HepG2 (cell line): ENCODE data around the gene CPAMD8. TPM values are rescaled to one million over a fixed set of nuclear protein-coding genes. Genes with fewer than 3 reads are reported as not detected.
A peak's percentile ranks its signal among the peaks of the same experiment; 100 is the strongest.

Source experiments
- BRCA1 ChIP-seq: sonication (generic); formaldehyde crosslinking; IDR thresholded peaks from 2 replicates; pipeline ENCODE4 v1.4.0; 2020; ENCODE audit warnings: missing genetic modification reagents
- DR1 ChIP-seq: sonication (generic); formaldehyde crosslinking; IDR thresholded peaks from 2 replicates; pipeline ENCODE4 v1.8.0; 2021; ENCODE audit warnings: mild to moderate bottlenecking, missing genetic modification reagents, inconsistent platforms
- HDAC2 ChIP-seq: sonication (generic); formaldehyde crosslinking; IDR thresholded peaks from 2 replicates; pipeline ENCODE4 v1.4.0; 2020; ENCODE audit warnings: missing genetic modification reagents
- HNRNPLL ChIP-seq: fragments of 200-400 bp; formaldehyde crosslinking; IDR thresholded peaks from 2 replicates; pipeline ENCODE4 v1.6.1; 2017; ENCODE audit warnings: mild to moderate bottlenecking, low read depth, low read length; ENCODE audit not compliant: poor library complexity, severe bottlenecking
- KDM4B ChIP-seq: sonication (generic); formaldehyde crosslinking; IDR thresholded peaks from 2 replicates; pipeline ENCODE4 v1.4.0; 2020; ENCODE audit warnings: missing genetic modification reagents
- MTA3 ChIP-seq: sonication (generic); formaldehyde crosslinking; IDR thresholded peaks from 2 replicates; pipeline ENCODE4 v1.4.0; 2020; ENCODE audit warnings: missing genetic modification reagents
- MYC ChIP-seq: sonication (generic); formaldehyde crosslinking; IDR thresholded peaks from 2 replicates; pipeline ENCODE4 v1.9.0; 2021; ENCODE audit warnings: missing genetic modification reagents, borderline replicate concordance
- REXO4 ChIP-seq: sonication (generic); formaldehyde crosslinking; IDR thresholded peaks from 2 replicates; pipeline ENCODE4 v1.8.0; 2022; ENCODE audit warnings: missing genetic modification reagents, mild to moderate bottlenecking, borderline replicate concordance
- TP53 ChIP-seq: sonication (generic); formaldehyde crosslinking; conservative IDR thresholded peaks from 2 replicates; pipeline ENCODE4 v1.4.0; 2020; ENCODE audit warnings: missing genetic modification reagents
- U2AF1 ChIP-seq: fragments of 200-400 bp; formaldehyde crosslinking; optimal IDR thresholded peaks from 2 replicates; pipeline ENCODE3; 2017; ENCODE audit warnings: mild to moderate bottlenecking, low read depth, low read length
- WIZ ChIP-seq: sonication (generic); formaldehyde crosslinking; IDR thresholded peaks from 2 replicates; pipeline ENCODE4 v1.5.1; 2020; ENCODE audit warnings: mild to moderate bottlenecking, missing genetic modification reagents
- ZNF10 ChIP-seq: sonication (generic); formaldehyde crosslinking; IDR thresholded peaks from 2 replicates; pipeline ENCODE4 v1.4.0; 2020; ENCODE audit warnings: mild to moderate bottlenecking, low read depth, missing genetic modification reagents, borderline replicate concordance
- ZNF101 ChIP-seq: sonication (generic); formaldehyde crosslinking; IDR thresholded peaks from 2 replicates; pipeline ENCODE4 v1.4.0; 2020; ENCODE audit warnings: mild to moderate bottlenecking, low read depth, missing genetic modification reagents, borderline replicate concordance
- ZNF143 ChIP-seq: sonication (generic); formaldehyde crosslinking; IDR thresholded peaks from 2 replicates; pipeline ENCODE4 v1.4.0; 2020; ENCODE audit warnings: missing genetic modification reagents
- ZNF337 ChIP-seq: sonication (generic); formaldehyde crosslinking; IDR thresholded peaks from 2 replicates; pipeline ENCODE4 v1.5.1; 2020; ENCODE audit warnings: missing genetic modification reagents, low read depth, mild to moderate bottlenecking, borderline replicate concordance
- ZNF446 ChIP-seq: sonication (generic); formaldehyde crosslinking; IDR thresholded peaks from 2 replicates; pipeline ENCODE4 v1.5.0; 2020; ENCODE audit warnings: mild to moderate bottlenecking, missing genetic modification reagents
- ZNF562 ChIP-seq: sonication (generic); formaldehyde crosslinking; IDR thresholded peaks from 2 replicates; pipeline ENCODE4 v1.8.0; 2022; ENCODE audit warnings: missing genetic modification reagents, borderline replicate concordance
- ZNF563 ChIP-seq: sonication (generic); formaldehyde crosslinking; IDR thresholded peaks from 2 replicates; pipeline ENCODE4 v1.8.0; 2022; ENCODE audit warnings: mild to moderate bottlenecking, moderate library complexity, missing genetic modification reagents
- ZNF839 ChIP-seq: sonication (generic); formaldehyde crosslinking; IDR thresholded peaks from 2 replicates; pipeline ENCODE4 v1.4.0; 2020; ENCODE audit warnings: missing genetic modification reagents, mild to moderate bottlenecking, borderline replicate concordance
- polyA plus RNA-seq, 8 experiments: library from polyadenylated mRNA; depleted of rRNA in 3 of 8; stranded (reverse) in 7 of 8; unstranded in 1 of 8; fragments of >200 nt; fragmentation: Illumina TruSeq in 4 of 8; extraction: Trizol in 4 of 8; gene quantifications; 2 replicates each; pipeline versions ENCODE4 v1.2.1 to v1.2.3, GENCODE V29; 2011 to 2016; ENCODE audit warnings: low read depth in 4 of 8, missing spikeins in 1 of 8, mixed read lengths in 1 of 8; ENCODE audit not compliant: insufficient read depth in 1 of 8
- total RNA-seq, 5 experiments: library from RNA; depleted of rRNA; stranded (reverse); fragments of >200 nt; fragmentation: Illumina TruSeq; extraction: Trizol; gene quantifications; 2 replicates each; pipeline ENCODE4 v1.2.3, GENCODE V29; 2016; ENCODE audit warnings: low read depth in 1 of 5
- TF ChIP-seq, protein P1 (sequence below): sonication (generic); formaldehyde crosslinking; IDR thresholded peaks from 2 replicates; pipeline ENCODE4 v1.8.0; 2022; ENCODE audit warnings: mild to moderate bottlenecking, missing genetic modification reagents, moderate library complexity
- TF ChIP-seq, protein P2 (sequence below): sonication (generic); formaldehyde crosslinking; IDR thresholded peaks from 2 replicates; pipeline ENCODE4 v1.4.0; 2020; ENCODE audit warnings: missing genetic modification reagents
- TF ChIP-seq, protein P3 (sequence below): sonication (generic); formaldehyde crosslinking; IDR thresholded peaks from 2 replicates; pipeline ENCODE4 v1.4.0; 2020; ENCODE audit warnings: missing genetic modification reagents, borderline replicate concordance
- TF ChIP-seq, protein P4 (sequence below): sonication (generic); formaldehyde crosslinking; conservative IDR thresholded peaks from 2 replicates; pipeline ENCODE4 v1.5.0; 2020; ENCODE audit warnings: missing genetic modification reagents
- TF ChIP-seq, protein P5 (sequence below): sonication (generic); formaldehyde crosslinking; IDR thresholded peaks from 2 replicates; pipeline ENCODE4 v1.8.0; 2022; ENCODE audit warnings: mild to moderate bottlenecking, missing genetic modification reagents; ENCODE audit not compliant: insufficient replicate concordance

CPAMD8 gene
- total and polyA plus RNA-seq, 2 of the 13 experiments (the other 11 are each of a cell fraction or from before 2014, with no cell fraction given), result 0.29 to 0.34 TPM

DNA sequence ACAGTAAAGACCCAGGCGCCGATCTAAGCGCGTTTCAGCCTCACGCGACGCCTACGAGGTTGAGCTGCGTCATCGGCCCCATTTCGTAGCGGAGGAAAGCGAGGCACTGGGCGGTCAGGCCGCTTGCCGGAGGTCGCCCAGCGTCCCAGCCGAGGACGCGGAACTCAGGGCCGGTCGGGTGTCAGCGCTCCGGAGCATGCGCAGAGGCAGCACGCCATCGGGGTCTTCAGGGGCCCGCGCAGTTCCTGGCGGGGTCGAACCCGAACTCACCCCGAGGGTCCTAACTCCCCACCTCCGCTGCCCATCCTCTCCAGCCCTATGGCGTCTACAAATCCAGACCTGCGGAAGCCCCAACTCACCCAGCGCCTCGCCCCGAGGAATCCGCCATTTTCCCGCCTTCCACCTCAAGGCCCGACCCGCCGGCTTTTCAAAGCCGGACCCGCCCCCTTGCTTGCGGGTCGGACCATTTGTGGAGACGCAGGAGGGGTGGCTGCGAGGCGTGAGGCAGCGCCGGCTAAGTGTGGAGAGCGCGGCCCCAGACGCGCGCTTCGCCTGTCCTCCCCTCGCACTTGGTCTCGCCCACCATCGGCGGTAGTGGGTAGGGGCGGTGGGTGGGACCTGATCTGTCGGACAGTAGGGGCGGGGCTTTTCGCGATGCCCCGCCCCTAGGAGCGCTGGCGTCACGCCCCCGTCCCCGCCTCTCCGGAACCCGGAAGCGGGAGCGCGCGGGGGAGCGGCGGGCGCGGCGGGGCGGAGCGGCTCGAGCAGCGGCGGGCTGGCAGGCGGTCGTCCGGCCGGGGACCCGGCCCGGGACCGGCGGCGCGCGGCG lies 48.6 kb upstream of the CPAMD8 start, which contains the start of the genes HAUS8 and MYO9B (continued):
- TF ChIP-seq U2AF1 (peak; percentile 65), HNRNPLL (peak; percentile 68), ZNF563 (CRISPR knock-in tag) (0 out of 2 replicates have a peak, but pooled peaks have one; percentile 59), ZNF562 (CRISPR knock-in tag) (no peak), ZNF839 (CRISPR knock-in tag) (peak; percentile 87; the same call in 1 of the 2 replicates), ZNF143 (no peak), ZNF10 (no peak), MTA3 (CRISPR knock-in tag) (no peak), MYC (peak; percentile 80; the same call in 1 of the 2 replicates), BRCA1 (CRISPR knock-in tag) (no peak), ZNF337 (no peak), ZNF101 (CRISPR knock-in tag) (no peak), KDM4B (CRISPR knock-in tag) (peak; percentile 87; the same call in 1 of the 2 replicates), DR1 (CRISPR knock-in tag) (peak; percentile 71), ZNF446 (no peak), REXO4 (CRISPR knock-in tag) (no peak), HDAC2 (peak; percentile 65), TP53 (CRISPR knock-in tag) (no peak), WIZ (CRISPR knock-in tag) (no peak)
- TF ChIP-seq, protein P1, sequence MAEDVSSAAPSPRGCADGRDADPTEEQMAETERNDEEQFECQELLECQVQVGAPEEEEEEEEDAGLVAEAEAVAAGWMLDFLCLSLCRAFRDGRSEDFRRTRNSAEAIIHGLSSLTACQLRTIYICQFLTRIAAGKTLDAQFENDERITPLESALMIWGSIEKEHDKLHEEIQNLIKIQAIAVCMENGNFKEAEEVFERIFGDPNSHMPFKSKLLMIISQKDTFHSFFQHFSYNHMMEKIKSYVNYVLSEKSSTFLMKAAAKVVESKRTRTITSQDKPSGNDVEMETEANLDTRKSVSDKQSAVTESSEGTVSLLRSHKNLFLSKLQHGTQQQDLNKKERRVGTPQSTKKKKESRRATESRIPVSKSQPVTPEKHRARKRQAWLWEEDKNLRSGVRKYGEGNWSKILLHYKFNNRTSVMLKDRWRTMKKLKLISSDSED, result no peak
- TF ChIP-seq, protein P2, sequence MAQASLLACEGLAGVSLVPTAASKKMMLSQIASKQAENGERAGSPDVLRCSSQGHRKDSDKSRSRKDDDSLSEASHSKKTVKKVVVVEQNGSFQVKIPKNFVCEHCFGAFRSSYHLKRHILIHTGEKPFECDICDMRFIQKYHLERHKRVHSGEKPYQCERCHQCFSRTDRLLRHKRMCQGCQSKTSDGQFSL (CRISPR knock-in tag), result no peak
- TF ChIP-seq, protein P3, sequence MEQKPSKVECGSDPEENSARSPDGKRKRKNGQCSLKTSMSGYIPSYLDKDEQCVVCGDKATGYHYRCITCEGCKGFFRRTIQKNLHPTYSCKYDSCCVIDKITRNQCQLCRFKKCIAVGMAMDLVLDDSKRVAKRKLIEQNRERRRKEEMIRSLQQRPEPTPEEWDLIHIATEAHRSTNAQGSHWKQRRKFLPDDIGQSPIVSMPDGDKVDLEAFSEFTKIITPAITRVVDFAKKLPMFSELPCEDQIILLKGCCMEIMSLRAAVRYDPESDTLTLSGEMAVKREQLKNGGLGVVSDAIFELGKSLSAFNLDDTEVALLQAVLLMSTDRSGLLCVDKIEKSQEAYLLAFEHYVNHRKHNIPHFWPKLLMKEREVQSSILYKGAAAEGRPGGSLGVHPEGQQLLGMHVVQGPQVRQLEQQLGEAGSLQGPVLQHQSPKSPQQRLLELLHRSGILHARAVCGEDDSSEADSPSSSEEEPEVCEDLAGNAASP (CRISPR knock-in tag), result no peak; the same call in 1 of the 2 replicates
- TF ChIP-seq, protein P4, sequence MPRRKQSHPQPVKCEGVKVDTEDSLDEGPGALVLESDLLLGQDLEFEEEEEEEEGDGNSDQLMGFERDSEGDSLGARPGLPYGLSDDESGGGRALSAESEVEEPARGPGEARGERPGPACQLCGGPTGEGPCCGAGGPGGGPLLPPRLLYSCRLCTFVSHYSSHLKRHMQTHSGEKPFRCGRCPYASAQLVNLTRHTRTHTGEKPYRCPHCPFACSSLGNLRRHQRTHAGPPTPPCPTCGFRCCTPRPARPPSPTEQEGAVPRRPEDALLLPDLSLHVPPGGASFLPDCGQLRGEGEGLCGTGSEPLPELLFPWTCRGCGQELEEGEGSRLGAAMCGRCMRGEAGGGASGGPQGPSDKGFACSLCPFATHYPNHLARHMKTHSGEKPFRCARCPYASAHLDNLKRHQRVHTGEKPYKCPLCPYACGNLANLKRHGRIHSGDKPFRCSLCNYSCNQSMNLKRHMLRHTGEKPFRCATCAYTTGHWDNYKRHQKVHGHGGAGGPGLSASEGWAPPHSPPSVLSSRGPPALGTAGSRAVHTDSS (CRISPR knock-in tag), result no peak; the same call in 1 of the 2 replicates
- TF ChIP-seq, protein P5, sequence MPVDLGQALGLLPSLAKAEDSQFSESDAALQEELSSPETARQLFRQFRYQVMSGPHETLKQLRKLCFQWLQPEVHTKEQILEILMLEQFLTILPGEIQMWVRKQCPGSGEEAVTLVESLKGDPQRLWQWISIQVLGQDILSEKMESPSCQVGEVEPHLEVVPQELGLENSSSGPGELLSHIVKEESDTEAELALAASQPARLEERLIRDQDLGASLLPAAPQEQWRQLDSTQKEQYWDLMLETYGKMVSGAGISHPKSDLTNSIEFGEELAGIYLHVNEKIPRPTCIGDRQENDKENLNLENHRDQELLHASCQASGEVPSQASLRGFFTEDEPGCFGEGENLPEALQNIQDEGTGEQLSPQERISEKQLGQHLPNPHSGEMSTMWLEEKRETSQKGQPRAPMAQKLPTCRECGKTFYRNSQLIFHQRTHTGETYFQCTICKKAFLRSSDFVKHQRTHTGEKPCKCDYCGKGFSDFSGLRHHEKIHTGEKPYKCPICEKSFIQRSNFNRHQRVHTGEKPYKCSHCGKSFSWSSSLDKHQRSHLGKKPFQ (CRISPR knock-in tag), result no peak
